MM.1S (cell line): ENCODE data around the gene BSG.

Source experiments
- DNase-seq: peaks from one replicate; pipeline ENCODE4 v3.0.0-alpha.2; 2015
- H2AFZ ChIP-seq: fragments of 300-600 bp; sonication (generic); 2 replicates; pipeline ENCODE4 v1.6.0; 2016; ENCODE audit warnings: antibody characterized with exemption, low read length
- H3F3A ChIP-seq: fragments of 300-600 bp; sonication (generic); 2 replicates; pipeline ENCODE4 v1.6.1; 2016; ENCODE audit warnings: mild to moderate bottlenecking, antibody characterized with exemption, low read length, moderate library complexity, mixed read lengths; ENCODE audit not compliant: insufficient read depth
- H3K27ac ChIP-seq: fragments of 300-600 bp; sonication (generic); 2 replicates; pipeline ENCODE4 v1.5.1; 2016; ENCODE audit warnings: mild to moderate bottlenecking, low read length
- H3K27me3 ChIP-seq: fragments of 300-600 bp; sonication (generic); replicated peaks from 2 replicates; pipeline ENCODE4 v1.6.0; 2016; ENCODE audit warnings: low read length; ENCODE audit not compliant: insufficient read depth
- H3K36me3 ChIP-seq: fragments of 300-600 bp; sonication (generic); replicated peaks from 2 replicates; pipeline ENCODE4 v1.6.1; 2016; ENCODE audit warnings: mild to moderate bottlenecking, low read length, mixed read lengths; ENCODE audit not compliant: insufficient read depth
- H3K4me1 ChIP-seq: fragments of 300-600 bp; sonication (generic); 2 replicates; pipeline ENCODE4 v1.6.1; 2016; ENCODE audit warnings: low read length, mixed read lengths
- H3K4me2 ChIP-seq: fragments of 300-600 bp; sonication (generic); 2 replicates; pipeline ENCODE4 v1.6.0; 2016; ENCODE audit warnings: low read depth, low read length
- H3K4me3 ChIP-seq: fragments of 300-600 bp; sonication (generic); 2 replicates; pipeline ENCODE4 v1.5.1; 2016; ENCODE audit warnings: low read length, mixed read lengths
- H3K79me2 ChIP-seq: fragments of 300-600 bp; sonication (generic); 2 replicates; pipeline ENCODE4 v1.6.1; 2016; ENCODE audit warnings: mixed run types, low read length, mixed read lengths
- H3K9ac ChIP-seq: fragments of 300-600 bp; sonication (generic); 2 replicates; pipeline ENCODE4 v1.6.1; 2016; ENCODE audit warnings: low read length, mixed read lengths
- H3K9me2 ChIP-seq: fragments of 300-600 bp; sonication (generic); replicated peaks from 2 replicates; pipeline ENCODE4 v1.6.1; 2016; ENCODE audit warnings: mild to moderate bottlenecking, low read length, mixed read lengths; ENCODE audit not compliant: insufficient read depth
- H3K9me3 ChIP-seq: fragments of 300-600 bp; sonication (generic); replicated peaks from 2 replicates; pipeline ENCODE4 v1.6.1; 2016; ENCODE audit warnings: mild to moderate bottlenecking, low read length, mixed read lengths; ENCODE audit not compliant: insufficient read depth
- H4K20me1 ChIP-seq: fragments of 300-600 bp; sonication (generic); 2 replicates; pipeline ENCODE4 v1.6.1; 2016; ENCODE audit warnings: mild to moderate bottlenecking, low read length, moderate library complexity, mixed read lengths; ENCODE audit not compliant: insufficient read depth
- EZH2 ChIP-seq: fragments of 300-600 bp; sonication (generic); optimal IDR thresholded peaks from 2 replicates; pipeline ENCODE3; 2017; ENCODE audit warnings: low read depth, mild to moderate bottlenecking, antibody characterized with exemption, low read length, mixed read lengths
- EZH2phosphoT487 ChIP-seq: fragments of 300-600 bp; sonication (generic); IDR thresholded peaks from 2 replicates; pipeline ENCODE4 v1.6.1; 2018; ENCODE audit warnings: antibody characterized with exemption, low read length
- TF ChIP-seq, protein P1 (sequence below): fragments of 300-600 bp; sonication (generic); IDR thresholded peaks from 2 replicates; pipeline ENCODE4 v1.5.1; 2016; ENCODE audit warnings: antibody characterized with exemption, low read length, mixed read lengths

Gene BSG

DNA sequence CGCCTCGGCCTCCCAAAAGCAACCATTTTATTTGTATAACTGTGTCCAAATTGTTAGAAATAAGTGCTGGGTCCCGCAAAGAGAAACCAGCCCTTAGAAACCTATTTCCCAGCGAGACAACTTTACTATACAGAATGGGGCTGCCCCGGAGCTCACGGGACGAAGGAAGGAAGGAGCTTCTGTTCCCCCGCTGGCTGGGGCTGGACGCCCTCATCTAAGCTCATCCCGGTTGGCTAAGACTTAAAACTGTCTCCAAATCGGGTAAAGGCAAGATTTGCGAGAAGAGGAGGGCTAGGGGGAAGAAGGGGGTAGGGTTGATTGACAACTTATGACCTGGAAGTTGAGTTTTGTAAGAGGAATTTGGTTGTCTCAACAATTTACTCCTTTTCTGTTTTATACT lies 12.3 kb upstream of the BSG start:
- peaks cover 27% of the 10 kb centered on the region for H3K27me3 ChIP-seq
- no peaks in the 10 kb centered on the region for H3K79me2 ChIP-seq
- no peak overlapping the region for H3K9ac ChIP-seq
- H2AFZ ChIP-seq = no peak overlapping the region
- H4K20me1 ChIP-seq = no peaks in the 10 kb centered on the region
- H3K9me2 ChIP-seq = no peaks in the 10 kb centered on the region
- no peaks in the 10 kb centered on the region for H3F3A ChIP-seq
- no peaks in the 10 kb centered on the region for H3K36me3 ChIP-seq
- H3K4me2 ChIP-seq = no peak overlapping the region
- no peaks in the 10 kb centered on the region for H3K9me3 ChIP-seq
- H3K4me1 ChIP-seq = no peaks in the 10 kb centered on the region
- no peak overlapping the region for H3K27ac ChIP-seq
- no peak overlapping the region for H3K4me3 ChIP-seq
- no peak for DNase-seq
- TF ChIP-seq EZH2phosphoT487 (no peak), EZH2 (no peak)
- TF ChIP-seq, protein P1, sequence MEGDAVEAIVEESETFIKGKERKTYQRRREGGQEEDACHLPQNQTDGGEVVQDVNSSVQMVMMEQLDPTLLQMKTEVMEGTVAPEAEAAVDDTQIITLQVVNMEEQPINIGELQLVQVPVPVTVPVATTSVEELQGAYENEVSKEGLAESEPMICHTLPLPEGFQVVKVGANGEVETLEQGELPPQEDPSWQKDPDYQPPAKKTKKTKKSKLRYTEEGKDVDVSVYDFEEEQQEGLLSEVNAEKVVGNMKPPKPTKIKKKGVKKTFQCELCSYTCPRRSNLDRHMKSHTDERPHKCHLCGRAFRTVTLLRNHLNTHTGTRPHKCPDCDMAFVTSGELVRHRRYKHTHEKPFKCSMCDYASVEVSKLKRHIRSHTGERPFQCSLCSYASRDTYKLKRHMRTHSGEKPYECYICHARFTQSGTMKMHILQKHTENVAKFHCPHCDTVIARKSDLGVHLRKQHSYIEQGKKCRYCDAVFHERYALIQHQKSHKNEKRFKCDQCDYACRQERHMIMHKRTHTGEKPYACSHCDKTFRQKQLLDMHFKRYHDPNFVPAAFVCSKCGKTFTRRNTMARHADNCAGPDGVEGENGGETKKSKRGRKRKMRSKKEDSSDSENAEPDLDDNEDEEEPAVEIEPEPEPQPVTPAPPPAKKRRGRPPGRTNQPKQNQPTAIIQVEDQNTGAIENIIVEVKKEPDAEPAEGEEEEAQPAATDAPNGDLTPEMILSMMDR = no peak

DNA sequence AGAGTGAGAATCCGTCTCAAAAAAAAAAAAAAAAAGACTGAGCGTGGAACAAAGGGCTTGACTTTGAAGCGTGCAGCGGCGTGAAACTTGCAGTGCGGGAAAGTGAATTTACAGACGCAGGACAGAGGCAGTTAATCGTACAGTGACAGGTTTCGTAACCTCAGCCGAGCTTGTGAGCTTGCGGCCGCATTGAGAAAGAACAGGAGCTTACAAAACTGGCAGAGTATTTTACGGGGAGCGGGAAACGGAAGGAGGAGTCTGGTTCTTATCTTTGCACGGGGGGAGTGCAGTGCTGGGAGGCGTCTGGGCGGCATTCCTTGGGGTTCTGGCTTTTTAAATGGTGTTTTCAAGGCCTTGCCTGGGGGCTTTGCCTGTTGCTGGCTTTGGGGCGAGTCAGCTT lies 6.0 kb upstream of the BSG start:
- peaks cover 6% of the 10 kb centered on the region for H3F3A ChIP-seq
- no peaks in the 10 kb centered on the region for H3K27me3 ChIP-seq
- no peak overlapping the region for H3K9ac ChIP-seq
- H2AFZ ChIP-seq = no peak overlapping the region
- H3K9me2 ChIP-seq = no peaks in the 10 kb centered on the region
- no peaks in the 10 kb centered on the region for H3K79me2 ChIP-seq
- no peak overlapping the region for H3K4me2 ChIP-seq
- no peak for DNase-seq
- no peaks in the 10 kb centered on the region for H4K20me1 ChIP-seq
- H3K36me3 ChIP-seq = no peaks in the 10 kb centered on the region
- no peak overlapping the region for H3K27ac ChIP-seq
- H3K4me1 ChIP-seq = no peaks in the 10 kb centered on the region
- TF ChIP-seq EZH2 = no peak
- no peak for TF ChIP-seq EZH2phosphoT487
- TF ChIP-seq, protein P1 = no peak
- no peaks in the 10 kb centered on the region for H3K9me3 ChIP-seq
- H3K4me3 ChIP-seq = no peak overlapping the region

DNA sequence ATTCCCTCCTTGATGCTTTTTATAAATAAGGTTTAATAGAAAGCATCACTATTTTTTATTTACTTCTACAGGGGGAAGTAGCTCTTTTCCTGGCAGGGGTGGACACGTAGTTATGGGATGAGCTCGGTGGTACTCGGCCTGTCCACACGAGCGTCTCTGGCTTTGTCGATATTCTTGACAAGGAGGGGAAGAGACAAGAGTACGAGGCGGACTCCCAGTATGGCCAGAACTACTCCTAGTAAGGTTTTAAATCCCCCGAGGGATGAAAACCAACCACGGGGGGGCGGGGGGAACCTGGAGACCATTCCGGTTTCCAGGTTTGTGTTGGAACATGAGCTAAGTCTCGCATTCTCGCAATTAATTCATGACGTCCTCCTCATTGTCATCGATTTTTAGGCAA lies 5.6 kb upstream of the BSG start:
- Histone ChIP-seq H3K27me3 (no peaks in the 10 kb centered on the region), H4K20me1 (no peaks in the 10 kb centered on the region), H2AFZ (no peak overlapping the region), H3K9me2 (no peaks in the 10 kb centered on the region), H3K9me3 (no peaks in the 10 kb centered on the region), H3K4me1 (no peaks in the 10 kb centered on the region), H3K4me2 (no peak overlapping the region), H3K36me3 (no peaks in the 10 kb centered on the region), H3F3A (peaks cover 11% of the 10 kb centered on the region), H3K79me2 (no peaks in the 10 kb centered on the region), H3K9ac (no peak overlapping the region), H3K27ac (no peak overlapping the region), H3K4me3 (no peak overlapping the region)
- TF ChIP-seq, protein P1 = no peak
- TF ChIP-seq EZH2phosphoT487 = no peak
- TF ChIP-seq EZH2 = no peak
- DNase-seq = no peak
